ENCODE measurements around the gene FARP2. TPM values are rescaled to one million over a fixed set of nuclear protein-coding genes. Genes with fewer than 3 reads are reported as not detected.

Gene FARP2
- total RNA-seq, 1 experiment from 2014 or later: 49.3 TPM

DNA sequence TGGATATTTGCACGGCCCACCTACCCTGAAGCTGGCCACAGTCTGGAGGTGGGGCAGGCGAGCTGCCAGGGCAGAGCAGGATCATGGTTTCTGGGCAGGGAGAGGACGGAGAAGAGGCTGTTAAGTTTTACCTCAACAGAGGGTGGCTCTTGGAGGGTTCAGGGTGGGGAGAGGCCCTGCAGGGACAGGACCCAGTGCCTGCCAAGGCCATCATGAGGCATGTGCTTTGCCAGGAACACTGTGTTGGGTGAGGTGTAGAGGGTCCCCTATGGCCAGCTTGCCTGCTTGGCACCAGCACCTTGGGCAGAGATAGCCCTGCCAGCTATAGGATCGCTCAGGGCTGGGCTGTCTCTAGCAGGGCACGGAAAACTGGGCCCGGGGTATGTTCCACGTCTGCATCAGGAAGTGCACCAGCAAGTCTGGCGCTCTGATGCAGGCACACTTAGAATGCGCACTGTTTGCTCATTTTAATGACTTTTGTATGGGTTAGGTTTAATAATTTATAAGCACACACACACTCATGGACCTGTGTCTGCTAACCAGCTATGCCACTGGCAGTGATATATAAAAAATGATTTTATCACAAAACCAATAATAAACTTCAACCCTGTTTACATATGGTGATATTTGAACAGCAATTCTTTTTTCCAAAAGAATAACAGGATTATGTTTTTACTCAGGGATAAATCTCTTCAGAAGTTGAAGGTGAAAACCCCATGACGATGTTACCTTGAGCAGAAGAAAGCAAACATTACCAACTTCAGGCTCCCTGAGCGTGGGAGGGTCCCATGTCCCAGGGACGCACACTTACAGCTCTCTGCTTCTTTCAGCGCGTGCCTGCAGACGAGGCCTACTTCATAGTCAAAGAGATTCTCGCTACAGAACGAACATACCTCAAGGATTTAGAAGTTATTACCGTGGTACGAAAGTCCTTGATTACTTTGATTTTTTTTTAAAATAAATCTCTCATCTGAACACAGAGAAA, 105.9 kb downstream of the FARP2 start:
- Histone ChIP-seq H3K9ac (ENCODE audit: low read length) (no peak overlapping the region), H3K9me3 (ENCODE audit: control insufficient read depth in 1 of 2, insufficient read depth in 1 of 2, low read depth in 1 of 2, low read length in 2 of 2) (no peaks in the 10 kb centered on the region), H3K27ac (ENCODE audit: low read depth, low read length) (no peak overlapping the region), H3K4me1 (ENCODE audit: control insufficient read depth in 1 of 2, insufficient read depth in 2 of 2, low read length in 2 of 2) (no peaks in the 10 kb centered on the region), H3K36me3 (ENCODE audit: control insufficient read depth in 1 of 2, insufficient read depth in 2 of 2, low read length in 2 of 2) (no peaks in the 10 kb centered on the region), H3K9me2 (ENCODE audit: insufficient read depth) (no peaks in the 10 kb centered on the region), H2AFZ (ENCODE audit: low read depth, low read length, poor library complexity, severe bottlenecking) (no peak overlapping the region), H3K4me2 (ENCODE audit: low read length) (no peak overlapping the region), H3K27me3 (ENCODE audit: insufficient read depth, low read length) (no peaks in the 10 kb centered on the region), H4K20me1 (ENCODE audit: insufficient read depth) (no peaks in the 10 kb centered on the region), H3K79me2 (ENCODE audit: insufficient read depth, low read length) (no peaks in the 10 kb centered on the region), H3K4me3 (replicated peaks in 1 of 2; ENCODE audit: low read depth in 1 of 2, low read length in 2 of 2) (no peak overlapping the region)
- ChIA-PET RAD21 (ENCODE audit: low non-redundant PET in 1 of 2, low total read pairs in 2 of 2, uncharacterized antibody in 2 of 2, unreplicated experiment in 2 of 2) (no interaction called here), CTCF (no interaction called here), POLR2A (no interaction called here)
- no peak for DNase-seq (ENCODE audit: low read depth, low spot score)
- no TSS peak for BruUV-seq (replicated peaks)
- no peak for ATAC-seq
- TF ChIP-seq, protein P1, sequence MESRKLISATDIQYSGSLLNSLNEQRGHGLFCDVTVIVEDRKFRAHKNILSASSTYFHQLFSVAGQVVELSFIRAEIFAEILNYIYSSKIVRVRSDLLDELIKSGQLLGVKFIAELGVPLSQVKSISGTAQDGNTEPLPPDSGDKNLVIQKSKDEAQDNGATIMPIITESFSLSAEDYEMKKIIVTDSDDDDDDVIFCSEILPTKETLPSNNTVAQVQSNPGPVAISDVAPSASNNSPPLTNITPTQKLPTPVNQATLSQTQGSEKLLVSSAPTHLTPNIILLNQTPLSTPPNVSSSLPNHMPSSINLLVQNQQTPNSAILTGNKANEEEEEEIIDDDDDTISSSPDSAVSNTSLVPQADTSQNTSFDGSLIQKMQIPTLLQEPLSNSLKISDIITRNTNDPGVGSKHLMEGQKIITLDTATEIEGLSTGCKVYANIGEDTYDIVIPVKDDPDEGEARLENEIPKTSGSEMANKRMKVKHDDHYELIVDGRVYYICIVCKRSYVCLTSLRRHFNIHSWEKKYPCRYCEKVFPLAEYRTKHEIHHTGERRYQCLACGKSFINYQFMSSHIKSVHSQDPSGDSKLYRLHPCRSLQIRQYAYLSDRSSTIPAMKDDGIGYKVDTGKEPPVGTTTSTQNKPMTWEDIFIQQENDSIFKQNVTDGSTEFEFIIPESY (IDR thresholded peaks at IDR 0.05; ENCODE audit: extremely low read depth, insufficient replicate concordance, low read length): no peak
- TF ChIP-seq ELF1 (IDR thresholded peaks at IDR 0.05; ENCODE audit: borderline replicate concordance, low read depth) (no peak), CEBPB (IDR thresholded peaks at IDR 0.05; ENCODE audit: low read depth) (no peak), YY1 (IDR thresholded peaks at IDR 0.05; ENCODE audit: extremely low read depth, insufficient replicate concordance, low read depth, low read length) (no peak), SRF (IDR thresholded peaks at IDR 0.05; ENCODE audit: low read depth) (no peak)
- TF ChIP-seq, protein P2, sequence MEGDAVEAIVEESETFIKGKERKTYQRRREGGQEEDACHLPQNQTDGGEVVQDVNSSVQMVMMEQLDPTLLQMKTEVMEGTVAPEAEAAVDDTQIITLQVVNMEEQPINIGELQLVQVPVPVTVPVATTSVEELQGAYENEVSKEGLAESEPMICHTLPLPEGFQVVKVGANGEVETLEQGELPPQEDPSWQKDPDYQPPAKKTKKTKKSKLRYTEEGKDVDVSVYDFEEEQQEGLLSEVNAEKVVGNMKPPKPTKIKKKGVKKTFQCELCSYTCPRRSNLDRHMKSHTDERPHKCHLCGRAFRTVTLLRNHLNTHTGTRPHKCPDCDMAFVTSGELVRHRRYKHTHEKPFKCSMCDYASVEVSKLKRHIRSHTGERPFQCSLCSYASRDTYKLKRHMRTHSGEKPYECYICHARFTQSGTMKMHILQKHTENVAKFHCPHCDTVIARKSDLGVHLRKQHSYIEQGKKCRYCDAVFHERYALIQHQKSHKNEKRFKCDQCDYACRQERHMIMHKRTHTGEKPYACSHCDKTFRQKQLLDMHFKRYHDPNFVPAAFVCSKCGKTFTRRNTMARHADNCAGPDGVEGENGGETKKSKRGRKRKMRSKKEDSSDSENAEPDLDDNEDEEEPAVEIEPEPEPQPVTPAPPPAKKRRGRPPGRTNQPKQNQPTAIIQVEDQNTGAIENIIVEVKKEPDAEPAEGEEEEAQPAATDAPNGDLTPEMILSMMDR (IDR thresholded peaks at IDR 0.05 in 2 of 3, conservative IDR thresholded peaks at IDR 0.05 in 1 of 3; ENCODE audit: borderline replicate concordance in 1 of 3, insufficient read depth in 1 of 3, low read depth in 2 of 3, low read length in 2 of 3): no peak
- TF ChIP-seq, protein P3, sequence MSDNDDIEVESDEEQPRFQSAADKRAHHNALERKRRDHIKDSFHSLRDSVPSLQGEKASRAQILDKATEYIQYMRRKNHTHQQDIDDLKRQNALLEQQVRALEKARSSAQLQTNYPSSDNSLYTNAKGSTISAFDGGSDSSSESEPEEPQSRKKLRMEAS (IDR thresholded peaks at IDR 0.05): no peak
- intact Hi-C loops (cut with micrococcal nuclease): no loop called here

All from HCT116 (cell line).